T-helper 17 cell (primary cell): ENCODE results near the gene PLA2G4E. TPM values are rescaled to one million over a fixed set of nuclear protein-coding genes. Genes with fewer than 3 reads are reported as not detected.

ENCODE experiments used
- ATAC-seq: fragments of 150-1000 bp; cut with Tn5 transposase; 2 replicates; pipeline ENCODE4 v1.10.0; 2021; ENCODE audit warnings: mild to moderate bottlenecking, moderate library complexity
- DNase-seq, 3 donors: peaks; one replicate each; pipeline versions ENCODE4 v3.0.0 to v3.0.0-alpha.2; 2020 to 2021
- H3K9me3 ChIP-seq: one replicate; pipeline ENCODE4 v1.7.0; 2013; ENCODE audit warnings: low read length, mild to moderate bottlenecking; ENCODE audit not compliant: control insufficient read depth, poor library complexity, severe bottlenecking
- H3K27ac Mint-ChIP-seq: one replicate; pipeline ENCODE4 v1.8.0; 2022; ENCODE audit warnings: mild to moderate bottlenecking, moderate library complexity, mixed read lengths
- H3K27me3 Mint-ChIP-seq: one replicate; pipeline ENCODE4 v1.8.0; 2022; ENCODE audit warnings: mixed read lengths
- H3K36me3 Mint-ChIP-seq: one replicate; pipeline ENCODE4 v1.8.0; 2022; ENCODE audit warnings: low read depth, mixed read lengths
- H3K4me1 Mint-ChIP-seq: one replicate; pipeline ENCODE4 v1.8.0; 2022; ENCODE audit warnings: mild to moderate bottlenecking, mixed read lengths
- H3K4me3 Mint-ChIP-seq: one replicate; pipeline ENCODE4 v1.8.0; 2022; ENCODE audit warnings: mild to moderate bottlenecking, moderate library complexity, mixed read lengths
- total RNA-seq, 4 donors: library from RNA in 2 of 4; stranded (reverse) in 2 of 4; gene quantifications; one replicate each; pipeline ENCODE4 v1.2.3 and lab custom pipeline; 2022 to 2026

PLA2G4E gene
- total RNA-seq, 2 donors from 2014 or later, result not detected

- ATAC-seq (no peak), DNase-seq (no peak)
- Mint-ChIP-seq H3K36me3 (no peaks in the 10 kb centered on the region), H3K4me1 (no peaks in the 10 kb centered on the region), H3K27me3 (peaks cover 44% of the 10 kb centered on the region), H3K27ac (no peak overlapping the region), H3K4me3 (no peak overlapping the region)
- no peaks in the 10 kb centered on the region for H3K9me3 ChIP-seq
Measured at GRCh38 chr15:42021593-42021992, 751 bp upstream of the PLA2G4E start.

GRCh38 chr15:42018306-42019224, 2.3 kb downstream of the PLA2G4E start:
- H3K4me1 Mint-ChIP-seq, result peaks cover 3% of the 10 kb centered on the region
- no peak overlapping the region for H3K4me3 Mint-ChIP-seq
- H3K27me3 Mint-ChIP-seq, result peaks cover 39% of the 10 kb centered on the region
- no peak overlapping the region for H3K27ac Mint-ChIP-seq
- H3K9me3 ChIP-seq, result no peaks in the 10 kb centered on the region
- ATAC-seq (no peak), DNase-seq (no peak)
- H3K36me3 Mint-ChIP-seq, result no peaks in the 10 kb centered on the region

DNA sequence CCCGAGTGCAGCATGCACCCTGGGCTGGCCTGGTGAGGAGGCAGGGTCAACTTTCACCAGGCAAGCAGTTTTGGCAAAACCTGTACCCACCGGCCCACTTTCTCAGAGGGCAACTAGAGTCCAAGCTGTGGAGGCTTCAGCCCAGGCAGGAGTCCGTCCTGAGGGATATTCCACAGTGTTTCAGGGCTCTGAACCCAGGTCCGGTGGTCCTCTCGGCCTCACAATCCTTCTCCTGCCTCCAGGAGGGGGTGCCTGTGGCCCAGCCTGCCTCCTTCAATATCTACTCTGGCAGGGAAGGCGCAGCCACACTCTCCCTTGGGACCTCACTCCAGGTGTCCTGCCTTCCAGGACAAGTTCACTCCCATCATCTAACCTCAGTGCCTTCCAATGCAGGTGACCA, 3.9 kb downstream of the PLA2G4E start:
- DNase-seq (no peak), ATAC-seq (no peak)
- Mint-ChIP-seq H3K4me3 (no peak overlapping the region), H3K36me3 (no peaks in the 10 kb centered on the region), H3K27me3 (peaks cover 34% of the 10 kb centered on the region), H3K27ac (no peak overlapping the region), H3K4me1 (peaks cover 5% of the 10 kb centered on the region)
- no peaks in the 10 kb centered on the region for H3K9me3 ChIP-seq

- Mint-ChIP-seq H3K4me1 (peaks cover 6% of the 10 kb centered on the region), H3K36me3 (no peaks in the 10 kb centered on the region), H3K27me3 (peaks cover 29% of the 10 kb centered on the region), H3K4me3 (no peak overlapping the region), H3K27ac (peak overlapping the region; percentile 24)
- ATAC-seq, result no peak
- no peaks in the 10 kb centered on the region for H3K9me3 ChIP-seq
- no peak for DNase-seq
Measured at GRCh38 chr15:42014406-42014805, 6.4 kb downstream of the PLA2G4E start.

- H3K27ac Mint-ChIP-seq, result no peak overlapping the region
- peaks cover 7% of the 10 kb centered on the region for H3K4me1 Mint-ChIP-seq
- H3K9me3 ChIP-seq, result no peaks in the 10 kb centered on the region
- H3K4me3 Mint-ChIP-seq, result no peak overlapping the region
- no peak for DNase-seq
- ATAC-seq, result no peak
- peaks cover 22% of the 10 kb centered on the region for H3K27me3 Mint-ChIP-seq
- no peaks in the 10 kb centered on the region for H3K36me3 Mint-ChIP-seq
Measured at GRCh38 chr15:42012928-42013482, 7.8 kb downstream of the PLA2G4E start.

DNA sequence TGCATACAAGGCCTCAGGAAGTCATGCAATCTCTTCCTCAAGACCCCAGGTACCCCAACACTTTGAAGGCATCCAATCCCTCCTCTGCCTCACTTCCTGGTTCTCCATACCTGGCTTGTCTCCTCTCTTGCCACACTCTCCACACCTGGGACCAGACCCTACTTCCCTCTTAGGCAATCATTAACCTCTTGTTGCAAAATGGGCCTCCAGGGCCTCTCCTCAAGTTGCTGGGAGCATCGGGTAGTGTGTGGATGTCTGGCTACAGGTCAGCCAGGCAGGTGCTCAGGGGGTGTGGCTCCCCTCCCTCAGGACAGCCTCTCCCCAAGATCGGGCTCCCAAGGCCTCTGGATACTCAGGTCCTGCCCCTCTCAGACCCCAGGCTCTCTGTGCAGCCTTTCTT, 8.6 kb downstream of the PLA2G4E start:
- no peaks in the 10 kb centered on the region for H3K9me3 ChIP-seq
- DNase-seq (no peak), ATAC-seq (no peak)
- no peak overlapping the region for H3K4me3 Mint-ChIP-seq
- H3K36me3 Mint-ChIP-seq, result no peaks in the 10 kb centered on the region
- H3K27ac Mint-ChIP-seq, result peak overlapping the region; percentile 47
- H3K27me3 Mint-ChIP-seq, result peaks cover 14% of the 10 kb centered on the region
- peaks cover 7% of the 10 kb centered on the region for H3K4me1 Mint-ChIP-seq

DNA sequence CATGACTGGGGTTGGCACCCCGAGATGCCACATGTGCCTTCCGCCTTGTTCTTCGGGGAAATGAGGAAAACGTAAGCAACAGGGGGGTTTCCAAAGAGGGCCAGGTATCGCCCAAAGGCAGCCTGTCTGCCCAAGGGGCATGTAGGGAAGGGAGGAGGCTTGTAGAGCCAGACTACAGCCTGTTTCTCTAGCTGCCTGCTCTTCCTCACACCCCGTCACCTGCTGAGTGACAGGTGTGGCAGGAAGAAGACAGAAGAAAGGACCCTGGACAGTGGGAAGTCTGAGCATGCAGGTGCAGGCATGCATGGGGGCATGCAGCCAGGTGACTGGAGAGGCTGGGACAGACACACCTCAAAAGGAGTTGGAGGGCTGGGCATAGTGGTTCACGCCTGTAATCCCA, 9.8 kb downstream of the PLA2G4E start:
- Mint-ChIP-seq H3K4me3 (no peak overlapping the region), H3K27ac (peak overlapping the region; percentile 47), H3K4me1 (peaks cover 7% of the 10 kb centered on the region), H3K27me3 (peaks cover 7% of the 10 kb centered on the region), H3K36me3 (no peaks in the 10 kb centered on the region)
- ATAC-seq, result no peak
- H3K9me3 ChIP-seq, result no peaks in the 10 kb centered on the region
- no peak for DNase-seq

GRCh38 chr15:42010434-42010833, 10.4 kb downstream of the PLA2G4E start:
- H3K9me3 ChIP-seq, result no peaks in the 10 kb centered on the region
- no peaks in the 10 kb centered on the region for H3K36me3 Mint-ChIP-seq
- H3K27me3 Mint-ChIP-seq, result peaks cover 7% of the 10 kb centered on the region
- DNase-seq, result no peak
- peak overlapping the region; percentile 47 for H3K27ac Mint-ChIP-seq
- no peak for ATAC-seq
- peaks cover 7% of the 10 kb centered on the region for H3K4me1 Mint-ChIP-seq
- no peak overlapping the region for H3K4me3 Mint-ChIP-seq

- Mint-ChIP-seq H3K36me3 (no peaks in the 10 kb centered on the region), H3K4me1 (peaks cover 4% of the 10 kb centered on the region), H3K27ac (no peak overlapping the region), H3K27me3 (no peaks in the 10 kb centered on the region), H3K4me3 (no peak overlapping the region)
- ATAC-seq (no peak), DNase-seq (no peak)
- H3K9me3 ChIP-seq, result no peaks in the 10 kb centered on the region
Measured at GRCh38 chr15:42009474-42009873, 11.4 kb downstream of the PLA2G4E start.

DNA sequence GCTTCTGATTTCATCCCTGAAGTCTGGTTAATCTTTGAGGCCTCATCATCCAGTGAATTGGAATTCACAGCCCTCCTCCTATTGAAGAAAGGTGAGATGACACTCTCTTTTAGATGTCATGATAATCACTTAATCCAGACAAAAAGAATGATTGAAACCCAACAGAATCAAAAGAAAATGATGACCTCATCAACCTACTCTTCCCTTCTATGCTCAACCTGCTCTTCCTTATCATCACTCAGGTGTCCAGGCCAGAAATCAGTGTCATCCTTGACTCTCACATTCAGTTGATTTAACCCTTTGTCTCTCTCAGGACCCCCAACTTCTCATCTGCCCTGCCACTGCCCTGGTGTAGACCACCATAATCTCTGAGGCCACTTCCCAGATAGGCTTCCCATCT, 11.8 kb downstream of the PLA2G4E start:
- Mint-ChIP-seq H3K4me1 (peaks cover 4% of the 10 kb centered on the region), H3K4me3 (no peak overlapping the region), H3K27me3 (peaks cover 1% of the 10 kb centered on the region), H3K27ac (no peak overlapping the region), H3K36me3 (no peaks in the 10 kb centered on the region)
- ATAC-seq (no peak), DNase-seq (no peak)
- no peaks in the 10 kb centered on the region for H3K9me3 ChIP-seq

DNA sequence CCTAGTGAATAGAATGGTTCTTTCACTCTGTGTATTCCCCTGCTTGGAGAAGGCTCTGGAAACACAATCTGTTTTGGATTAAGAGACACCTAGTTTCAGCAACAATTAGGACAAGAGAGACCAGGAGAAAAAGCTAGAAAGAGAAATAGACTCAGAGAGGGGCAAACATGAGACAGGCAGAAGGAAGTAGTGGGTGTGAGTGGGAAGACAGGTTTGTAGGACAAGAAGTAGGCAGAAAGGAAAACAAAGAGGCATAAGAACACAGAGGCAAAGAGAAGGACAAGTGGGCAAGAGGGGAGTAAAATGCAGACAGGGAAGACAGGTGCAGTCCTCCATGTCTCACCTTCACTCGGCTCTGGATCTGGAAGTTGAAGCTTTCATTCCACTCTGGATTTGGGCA, 13.5 kb downstream of the PLA2G4E start:
- peaks cover 5% of the 10 kb centered on the region for H3K27me3 Mint-ChIP-seq
- DNase-seq (no peak), ATAC-seq (no peak)
- no peak overlapping the region for H3K27ac Mint-ChIP-seq
- no peak overlapping the region for H3K4me3 Mint-ChIP-seq
- no peaks in the 10 kb centered on the region for H3K36me3 Mint-ChIP-seq
- peaks cover 4% of the 10 kb centered on the region for H3K4me1 Mint-ChIP-seq
- H3K9me3 ChIP-seq, result no peaks in the 10 kb centered on the region

DNA sequence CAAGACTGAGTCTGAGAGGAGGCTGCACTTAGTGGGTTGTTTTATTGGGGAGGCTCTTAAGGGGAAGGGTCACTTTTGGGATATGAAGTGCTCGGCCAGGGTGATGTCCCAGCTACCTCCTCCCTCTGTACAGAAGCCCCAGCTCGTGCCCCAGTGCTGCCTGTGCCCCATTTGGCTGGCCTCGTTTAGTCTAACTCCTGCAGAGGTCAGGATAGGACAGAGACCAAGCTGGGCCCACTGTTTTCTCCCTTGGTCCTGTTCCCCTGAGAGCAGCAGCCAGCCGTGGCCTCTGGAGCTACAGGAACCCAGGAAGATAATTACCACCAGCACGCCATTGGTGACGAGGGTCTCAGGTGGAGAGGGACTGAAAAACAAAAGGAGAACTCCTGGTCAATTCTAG, 18.5 kb downstream of the PLA2G4E start:
- H3K27me3 Mint-ChIP-seq, result peaks cover 23% of the 10 kb centered on the region
- no peaks in the 10 kb centered on the region for H3K4me1 Mint-ChIP-seq
- DNase-seq (no peak), ATAC-seq (no peak)
- H3K36me3 Mint-ChIP-seq, result no peaks in the 10 kb centered on the region
- no peaks in the 10 kb centered on the region for H3K9me3 ChIP-seq
- H3K4me3 Mint-ChIP-seq, result no peak overlapping the region
- peak overlapping the region; percentile 14 for H3K27ac Mint-ChIP-seq

- DNase-seq, result no peak
- no peaks in the 10 kb centered on the region for H3K36me3 Mint-ChIP-seq
Measured at GRCh38 chr15:42001236-42001635, 19.6 kb downstream of the PLA2G4E start.

More at GRCh38 chr15:42001236-42001635, 19.6 kb downstream of the PLA2G4E start:
- H3K4me1 Mint-ChIP-seq, result no peaks in the 10 kb centered on the region
- H3K4me3 Mint-ChIP-seq, result no peak overlapping the region
- H3K27me3 Mint-ChIP-seq, result peaks cover 29% of the 10 kb centered on the region
- no peaks in the 10 kb centered on the region for H3K9me3 ChIP-seq
- no peak for ATAC-seq
- H3K27ac Mint-ChIP-seq, result no peak overlapping the region
